GM13976 (cell line): ENCODE data around the gene PLAC8L1.
A peak's percentile ranks its signal among the peaks of the same experiment; 100 is the strongest.

Source experiments
- DNase-seq: peaks from one replicate; pipeline ENCODE4 v3.0.0; 2012; ENCODE audit warnings: low spot score
- in situ Hi-C: fragments of 300-500 bp; cut with MboI; formaldehyde crosslinking; loops from one replicate; pipeline ENCODE4 v1.12.0; 2022; ENCODE audit warnings: low sequenced_read_pairs, mixed read lengths, inconsistent platforms; ENCODE audit not compliant: unreplicated experiment
- TF ChIP-seq, protein P1 (sequence below): IDR thresholded peaks from 2 replicates; pipeline ENCODE4 v1.5.1; 2012; ENCODE audit warnings: borderline replicate concordance, mild to moderate bottlenecking; ENCODE audit not compliant: insufficient read depth; ENCODE audit errors: extremely low read depth, missing control alignments, control extremely low read depth

PLAC8L1 gene

DNA sequence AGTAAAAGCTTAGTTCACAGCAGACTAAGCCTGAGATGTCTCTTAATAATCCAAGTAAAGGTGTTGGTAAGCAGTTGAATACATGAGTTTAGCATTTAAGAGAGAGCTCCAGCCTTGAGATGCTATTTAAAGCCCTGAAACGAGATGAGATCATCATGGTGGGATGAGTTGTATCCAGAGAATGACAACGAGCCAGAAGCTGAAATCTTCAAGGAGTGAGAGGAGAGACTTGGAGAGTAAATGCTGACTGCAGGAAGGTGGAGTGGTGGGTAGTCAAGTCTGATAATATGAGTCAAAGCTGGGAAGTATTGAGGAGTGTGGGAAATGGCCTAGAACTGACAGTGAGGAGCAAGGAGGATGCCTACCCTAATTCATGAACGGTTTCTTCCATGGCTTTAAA lies 53.7 kb downstream of the PLAC8L1 start:
- no peak for DNase-seq
- in situ Hi-C loops: no loop called here
- TF ChIP-seq, protein P1, sequence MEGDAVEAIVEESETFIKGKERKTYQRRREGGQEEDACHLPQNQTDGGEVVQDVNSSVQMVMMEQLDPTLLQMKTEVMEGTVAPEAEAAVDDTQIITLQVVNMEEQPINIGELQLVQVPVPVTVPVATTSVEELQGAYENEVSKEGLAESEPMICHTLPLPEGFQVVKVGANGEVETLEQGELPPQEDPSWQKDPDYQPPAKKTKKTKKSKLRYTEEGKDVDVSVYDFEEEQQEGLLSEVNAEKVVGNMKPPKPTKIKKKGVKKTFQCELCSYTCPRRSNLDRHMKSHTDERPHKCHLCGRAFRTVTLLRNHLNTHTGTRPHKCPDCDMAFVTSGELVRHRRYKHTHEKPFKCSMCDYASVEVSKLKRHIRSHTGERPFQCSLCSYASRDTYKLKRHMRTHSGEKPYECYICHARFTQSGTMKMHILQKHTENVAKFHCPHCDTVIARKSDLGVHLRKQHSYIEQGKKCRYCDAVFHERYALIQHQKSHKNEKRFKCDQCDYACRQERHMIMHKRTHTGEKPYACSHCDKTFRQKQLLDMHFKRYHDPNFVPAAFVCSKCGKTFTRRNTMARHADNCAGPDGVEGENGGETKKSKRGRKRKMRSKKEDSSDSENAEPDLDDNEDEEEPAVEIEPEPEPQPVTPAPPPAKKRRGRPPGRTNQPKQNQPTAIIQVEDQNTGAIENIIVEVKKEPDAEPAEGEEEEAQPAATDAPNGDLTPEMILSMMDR: no peak

DNA sequence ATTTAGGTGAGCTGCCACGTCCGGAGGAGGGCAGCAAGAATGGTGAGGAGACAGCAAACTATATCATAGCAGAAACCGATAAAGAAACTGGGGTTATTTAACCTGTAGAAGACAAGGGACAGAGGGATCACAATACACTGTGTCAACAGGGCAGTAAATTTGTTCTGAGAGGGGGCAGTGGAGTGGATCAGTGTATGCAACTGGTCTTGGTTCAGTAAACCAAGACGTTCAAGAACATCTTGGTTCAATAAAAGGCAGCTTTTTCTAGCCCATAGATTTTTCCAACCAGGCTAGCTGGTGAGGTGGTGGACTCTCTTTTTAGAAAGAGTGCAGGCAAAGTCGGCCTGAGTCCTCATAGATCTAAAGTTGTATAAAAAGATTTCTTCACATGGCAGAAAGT lies 55.3 kb downstream of the PLAC8L1 start:
- in situ Hi-C loops: no loop called here
- TF ChIP-seq, protein P1: no peak

DNA sequence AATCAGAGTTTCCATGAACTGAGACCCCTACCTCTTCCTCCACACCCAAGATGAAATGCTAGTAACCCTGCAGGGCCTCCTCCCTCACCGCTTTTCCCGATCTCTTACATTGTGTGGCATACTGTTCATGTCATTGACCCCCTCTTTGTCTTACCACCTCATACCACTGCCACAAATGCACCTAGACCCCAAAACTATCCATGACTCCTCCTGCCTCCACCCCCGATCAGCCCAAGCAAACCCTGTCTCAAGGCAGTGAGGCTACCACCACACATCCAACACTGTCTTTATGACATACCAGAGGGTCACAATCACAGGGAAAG lies 55.7 kb downstream of the PLAC8L1 start:
- DNase-seq: no peak
- TF ChIP-seq, protein P1: no peak
- in situ Hi-C loops: no loop called here

More for the DNA sequence above, 55.3 kb downstream of the PLAC8L1 start:
- no peak for DNase-seq

DNA sequence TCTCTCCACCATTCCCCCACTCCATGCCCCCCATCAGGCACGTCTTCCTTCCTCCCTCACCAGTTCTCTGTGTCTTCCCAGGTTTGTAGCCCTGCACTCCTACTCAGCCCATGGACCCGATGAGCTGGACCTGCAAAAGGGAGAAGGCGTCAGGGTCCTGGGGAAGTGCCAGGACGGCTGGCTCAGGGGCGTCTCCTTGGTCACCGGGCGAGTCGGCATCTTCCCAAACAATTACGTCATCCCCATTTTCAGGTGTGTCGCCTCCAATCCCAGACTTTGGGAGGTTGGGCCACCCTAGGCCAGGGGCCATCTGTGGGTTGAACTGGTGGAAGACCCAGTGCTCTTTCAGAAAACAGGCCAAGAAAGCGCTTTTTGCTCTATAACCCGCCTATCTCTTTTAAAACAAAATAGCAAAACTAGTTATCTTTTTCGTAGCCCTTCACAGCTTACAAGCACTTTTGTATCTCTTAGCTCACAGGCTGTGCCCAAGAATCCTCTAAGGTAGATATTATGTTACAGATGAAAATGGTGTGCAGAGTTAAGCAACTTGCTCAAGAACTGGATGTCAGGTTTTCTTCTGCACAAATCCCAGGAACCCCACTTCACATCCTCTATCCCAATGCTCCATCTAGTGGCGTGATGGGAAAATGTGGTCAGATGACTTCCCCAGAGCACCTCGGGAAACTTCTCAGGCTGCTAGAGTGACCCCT lies 56.2 kb downstream of the PLAC8L1 start:
- TF ChIP-seq, protein P1: peak; percentile 37
- in situ Hi-C loops: no loop called here
- DNase-seq: peak; percentile 51

DNA sequence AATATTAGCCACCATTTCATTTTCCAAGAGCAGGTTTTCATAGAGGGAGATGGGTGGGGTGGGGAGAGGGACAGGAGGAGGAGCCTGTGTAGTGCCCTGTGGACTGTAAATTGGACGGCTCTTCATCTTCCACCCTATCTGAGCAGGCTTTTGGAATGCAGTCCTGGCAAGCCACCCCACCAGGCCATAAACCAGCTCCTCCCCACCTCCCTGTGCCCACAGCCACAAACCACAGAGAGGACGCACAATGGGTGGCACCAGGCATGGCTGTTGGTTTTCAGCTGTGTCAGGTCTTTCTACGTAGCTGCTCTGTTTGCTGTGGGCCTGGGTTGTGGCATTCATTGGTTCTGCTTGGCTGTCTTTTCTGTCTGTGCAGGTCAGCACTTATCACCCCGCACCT lies 58.0 kb downstream of the PLAC8L1 start:
- no peak for DNase-seq
- in situ Hi-C loops: no loop called here
- TF ChIP-seq, protein P1: no peak

DNA sequence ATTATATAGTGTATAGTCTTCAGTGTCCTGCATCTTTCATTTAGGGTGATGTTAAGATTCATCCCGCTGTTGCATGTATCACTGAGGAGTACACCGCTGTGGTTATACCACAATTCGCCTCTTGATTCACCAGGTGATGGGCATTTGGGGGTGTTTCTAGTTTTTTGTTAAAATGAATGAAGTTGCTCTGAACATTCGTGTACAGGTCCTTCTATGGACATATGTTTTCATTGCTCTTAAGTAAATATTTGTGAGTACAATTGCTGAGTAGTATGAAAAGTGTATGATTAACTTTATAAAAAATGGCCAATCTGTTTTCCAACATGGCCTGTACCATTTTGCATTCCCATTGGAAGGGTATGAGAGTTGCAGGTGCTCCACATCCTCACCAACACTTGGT lies 61.7 kb downstream of the PLAC8L1 start:
- TF ChIP-seq, protein P1: no peak
- DNase-seq: no peak
- in situ Hi-C loops: no loop called here
